Measurements from ENCODE around the gene SLAIN1. TPM values are rescaled to one million over a fixed set of nuclear protein-coding genes. Genes with fewer than 3 reads are reported as not detected.

SLAIN1 gene
- total RNA-seq, 2 experiments from 2014 or later = 41.2 to 42.5 TPM

- ATAC-seq (ENCODE audit: poor library complexity) (no peak), DNase-seq (no peak)
- Histone ChIP-seq H3K27me3 (ENCODE audit: control insufficient read depth in 1 of 2, insufficient read depth in 2 of 2, low read length in 2 of 2) (no peaks in the 10 kb centered on the region), H3K4me1 (ENCODE audit: insufficient read depth, low read length) (no peaks in the 10 kb centered on the region), H3K9me3 (ENCODE audit: control insufficient read depth in 1 of 2, insufficient read depth in 1 of 2, low read length in 2 of 2) (no peaks in the 10 kb centered on the region), H3K27ac (ENCODE audit: low read depth in 1 of 2, low read length in 2 of 2) (no peak overlapping the region), H3K36me3 (ENCODE audit: insufficient read depth, low read length) (peaks cover 24% of the 10 kb centered on the region), H3K4me3 (ENCODE audit: low read length) (no peak overlapping the region)
- intact Hi-C loops (cut with DNase I, micrococcal nuclease) = loop anchor here (1.0 to 5.0 kb wide), 3 partner anchors 159 to 260 kb away; no protein-coding TSS in a partner anchor
- ChIA-PET POLR2A (interaction anchor here (0.8 to 1.0 kb wide), 2 partner anchors 12 to 160 kb away, joined by 3 to 4 read pairs; no protein-coding TSS in a partner anchor), CTCF (interaction anchor here (0.7 to 1.9 kb wide), 4 partner anchors 160 to 912 kb away, joined by 3 to 9 read pairs (median 4); no protein-coding TSS in a partner anchor)
- peaks cover 27% of the 10 kb centered on the region for H3K4me1 Mint-ChIP-seq (ENCODE audit: low read depth)
- no peak overlapping the region for H3K4me3 Mint-ChIP-seq
- H3K27ac Mint-ChIP-seq = no peak overlapping the region
- no peaks in the 10 kb centered on the region for H3K27me3 Mint-ChIP-seq
- H3K9me3 Mint-ChIP-seq = no peaks in the 10 kb centered on the region
- TF ChIP-seq CTCF (IDR thresholded peaks at IDR 0.05) = no peak
- H3K36me3 Mint-ChIP-seq (ENCODE audit: low read depth) = peaks cover 62% of the 10 kb centered on the region
Measured at GRCh38 chr13:77752512-77753069, 55.1 kb downstream of the SLAIN1 start.

DNA sequence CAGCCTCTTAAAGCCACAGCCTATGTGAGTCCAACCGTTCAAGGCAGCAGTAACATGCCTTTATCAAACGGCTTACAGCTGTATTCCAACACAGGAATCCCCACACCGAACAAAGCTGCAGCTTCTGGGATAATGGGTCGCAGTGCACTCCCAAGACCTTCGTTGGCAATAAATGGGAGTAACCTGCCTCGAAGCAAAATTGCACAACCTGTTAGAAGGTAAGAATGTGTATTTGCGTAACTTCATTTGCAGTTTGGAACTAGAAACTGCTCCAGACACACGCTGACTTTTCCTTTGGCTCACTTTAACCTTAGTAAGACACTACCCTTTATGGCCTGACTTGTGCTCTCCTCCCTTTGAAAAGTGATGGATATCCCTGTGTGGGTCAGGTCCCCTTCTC, 63.4 kb downstream of the SLAIN1 start:
- intact Hi-C loops (cut with DNase I, micrococcal nuclease) = no loop called here
- peaks cover 9% of the 10 kb centered on the region for H3K4me1 Mint-ChIP-seq (ENCODE audit: low read depth)
- Histone ChIP-seq H3K4me3 (ENCODE audit: low read length) (no peak overlapping the region), H3K9me3 (ENCODE audit: control insufficient read depth in 1 of 2, insufficient read depth in 1 of 2, low read length in 2 of 2) (no peaks in the 10 kb centered on the region), H3K36me3 (ENCODE audit: insufficient read depth, low read length) (peaks cover 42% of the 10 kb centered on the region), H3K27ac (ENCODE audit: low read depth in 1 of 2, low read length in 2 of 2) (no peak overlapping the region), H3K4me1 (ENCODE audit: insufficient read depth, low read length) (no peaks in the 10 kb centered on the region), H3K27me3 (ENCODE audit: control insufficient read depth in 1 of 2, insufficient read depth in 2 of 2, low read length in 2 of 2) (no peaks in the 10 kb centered on the region)
- no peak overlapping the region for H3K4me3 Mint-ChIP-seq
- H3K36me3 Mint-ChIP-seq (ENCODE audit: low read depth) = peaks cover 89% of the 10 kb centered on the region
- POLR2A ChIA-PET = no interaction called here
- no peaks in the 10 kb centered on the region for H3K9me3 Mint-ChIP-seq
- no peak for TF ChIP-seq CTCF (IDR thresholded peaks at IDR 0.05)
- ATAC-seq (ENCODE audit: poor library complexity) (no peak), DNase-seq (no peak)
- CTCF ChIA-PET = no interaction called here
- no peaks in the 10 kb centered on the region for H3K27me3 Mint-ChIP-seq
- H3K27ac Mint-ChIP-seq = no peak overlapping the region

GRCh38 chr13:77767413-77767812, 69.9 kb downstream of the SLAIN1 start:
- H3K36me3 Mint-ChIP-seq (ENCODE audit: low read depth) = peaks cover 55% of the 10 kb centered on the region
- intact Hi-C loops (cut with DNase I, micrococcal nuclease) = no loop called here
- H3K4me1 Mint-ChIP-seq (ENCODE audit: low read depth) = no peaks in the 10 kb centered on the region
- ChIA-PET POLR2A (no interaction called here), CTCF (no interaction called here)
- Histone ChIP-seq H3K4me3 (ENCODE audit: low read length) (no peak overlapping the region), H3K27me3 (ENCODE audit: control insufficient read depth in 1 of 2, insufficient read depth in 2 of 2, low read length in 2 of 2) (no peaks in the 10 kb centered on the region), H3K27ac (ENCODE audit: low read depth in 1 of 2, low read length in 2 of 2) (no peak overlapping the region), H3K36me3 (ENCODE audit: insufficient read depth, low read length) (peaks cover 22% of the 10 kb centered on the region), H3K9me3 (ENCODE audit: control insufficient read depth in 1 of 2, insufficient read depth in 1 of 2, low read length in 2 of 2) (no peaks in the 10 kb centered on the region), H3K4me1 (ENCODE audit: insufficient read depth, low read length) (no peaks in the 10 kb centered on the region)
- H3K4me3 Mint-ChIP-seq = no peak overlapping the region
- H3K9me3 Mint-ChIP-seq = no peaks in the 10 kb centered on the region
- no peak overlapping the region for H3K27ac Mint-ChIP-seq
- no peak for ATAC-seq (ENCODE audit: poor library complexity)
- DNase-seq = no peak
- no peak for TF ChIP-seq CTCF (IDR thresholded peaks at IDR 0.05)
- no peaks in the 10 kb centered on the region for H3K27me3 Mint-ChIP-seq

All from CD4-positive, alpha-beta T cell (primary cell).